ENCODE data around the gene TRERF1.

TRERF1 gene

GRCh38 chr6:42266538-42266937, 185.2 kb downstream of the TRERF1 start (continued):
- TF ChIP-seq, protein P1, sequence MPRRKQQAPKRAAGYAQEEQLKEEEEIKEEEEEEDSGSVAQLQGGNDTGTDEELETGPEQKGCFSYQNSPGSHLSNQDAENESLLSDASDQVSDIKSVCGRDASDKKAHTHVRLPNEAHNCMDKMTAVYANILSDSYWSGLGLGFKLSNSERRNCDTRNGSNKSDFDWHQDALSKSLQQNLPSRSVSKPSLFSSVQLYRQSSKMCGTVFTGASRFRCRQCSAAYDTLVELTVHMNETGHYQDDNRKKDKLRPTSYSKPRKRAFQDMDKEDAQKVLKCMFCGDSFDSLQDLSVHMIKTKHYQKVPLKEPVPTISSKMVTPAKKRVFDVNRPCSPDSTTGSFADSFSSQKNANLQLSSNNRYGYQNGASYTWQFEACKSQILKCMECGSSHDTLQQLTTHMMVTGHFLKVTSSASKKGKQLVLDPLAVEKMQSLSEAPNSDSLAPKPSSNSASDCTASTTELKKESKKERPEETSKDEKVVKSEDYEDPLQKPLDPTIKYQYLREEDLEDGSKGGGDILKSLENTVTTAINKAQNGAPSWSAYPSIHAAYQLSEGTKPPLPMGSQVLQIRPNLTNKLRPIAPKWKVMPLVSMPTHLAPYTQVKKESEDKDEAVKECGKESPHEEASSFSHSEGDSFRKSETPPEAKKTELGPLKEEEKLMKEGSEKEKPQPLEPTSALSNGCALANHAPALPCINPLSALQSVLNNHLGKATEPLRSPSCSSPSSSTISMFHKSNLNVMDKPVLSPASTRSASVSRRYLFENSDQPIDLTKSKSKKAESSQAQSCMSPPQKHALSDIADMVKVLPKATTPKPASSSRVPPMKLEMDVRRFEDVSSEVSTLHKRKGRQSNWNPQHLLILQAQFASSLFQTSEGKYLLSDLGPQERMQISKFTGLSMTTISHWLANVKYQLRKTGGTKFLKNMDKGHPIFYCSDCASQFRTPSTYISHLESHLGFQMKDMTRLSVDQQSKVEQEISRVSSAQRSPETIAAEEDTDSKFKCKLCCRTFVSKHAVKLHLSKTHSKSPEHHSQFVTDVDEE (CRISPR knock-in tag; IDR thresholded peaks at IDR 0.05) = no peak
- TF ChIP-seq BACH2 (CRISPR knock-in tag; IDR thresholded peaks at IDR 0.05; ENCODE audit: borderline replicate concordance) = no peak
- TF ChIP-seq ZNF565 (CRISPR knock-in tag; conservative IDR thresholded peaks at IDR 0.05; ENCODE audit: low read depth) = no peak

GRCh38 chr6:42264852-42265390, 186.8 kb downstream of the TRERF1 start:
- TF ChIP-seq OSR1 (CRISPR knock-in tag; IDR thresholded peaks at IDR 0.05) = no peak
- TF ChIP-seq BACH2 (CRISPR knock-in tag; IDR thresholded peaks at IDR 0.05; ENCODE audit: borderline replicate concordance) = no peak
- no peak for TF ChIP-seq ARNTL (CRISPR knock-in tag; IDR thresholded peaks at IDR 0.05; ENCODE audit: borderline replicate concordance, low read depth)
- no peak for ATAC-seq

GRCh38 chr6:42264162-42264851, 187.4 kb downstream of the TRERF1 start:
- TF ChIP-seq, protein P2, sequence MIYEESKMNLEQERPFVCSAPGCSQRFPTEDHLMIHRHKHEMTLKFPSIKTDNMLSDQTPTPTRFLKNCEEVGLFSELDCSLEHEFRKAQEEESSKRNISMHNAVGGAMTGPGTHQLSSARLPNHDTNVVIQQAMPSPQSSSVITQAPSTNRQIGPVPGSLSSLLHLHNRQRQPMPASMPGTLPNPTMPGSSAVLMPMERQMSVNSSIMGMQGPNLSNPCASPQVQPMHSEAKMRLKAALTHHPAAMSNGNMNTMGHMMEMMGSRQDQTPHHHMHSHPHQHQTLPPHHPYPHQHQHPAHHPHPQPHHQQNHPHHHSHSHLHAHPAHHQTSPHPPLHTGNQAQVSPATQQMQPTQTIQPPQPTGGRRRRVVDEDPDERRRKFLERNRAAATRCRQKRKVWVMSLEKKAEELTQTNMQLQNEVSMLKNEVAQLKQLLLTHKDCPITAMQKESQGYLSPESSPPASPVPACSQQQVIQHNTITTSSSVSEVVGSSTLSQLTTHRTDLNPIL (CRISPR knock-in tag; IDR thresholded peaks at IDR 0.05; ENCODE audit: low read depth) = no peak
- TF ChIP-seq PPARA (CRISPR knock-in tag; IDR thresholded peaks at IDR 0.05; ENCODE audit: borderline replicate concordance) (no peak), ZNF8 (CRISPR knock-in tag; IDR thresholded peaks at IDR 0.05) (no peak), ARNTL (CRISPR knock-in tag; IDR thresholded peaks at IDR 0.05; ENCODE audit: borderline replicate concordance, low read depth) (no peak), ZNF70 (CRISPR knock-in tag; IDR thresholded peaks at IDR 0.05) (no peak), OSR1 (CRISPR knock-in tag; IDR thresholded peaks at IDR 0.05) (no peak), PATZ1 (CRISPR knock-in tag; IDR thresholded peaks at IDR 0.05; ENCODE audit: borderline replicate concordance) (no peak), TCF4 (CRISPR knock-in tag; IDR thresholded peaks at IDR 0.05; ENCODE audit: borderline replicate concordance) (no peak), ZNF565 (CRISPR knock-in tag; conservative IDR thresholded peaks at IDR 0.05; ENCODE audit: low read depth) (no peak), SNAI2 (CRISPR knock-in tag; IDR thresholded peaks at IDR 0.05) (no peak), ZC3H10 (CRISPR knock-in tag; IDR thresholded peaks at IDR 0.05) (no peak), GLIS3 (CRISPR knock-in tag; IDR thresholded peaks at IDR 0.05) (no peak), POU6F1 (CRISPR knock-in tag; IDR thresholded peaks at IDR 0.05; ENCODE audit: borderline replicate concordance, low read depth) (no peak), BACH2 (CRISPR knock-in tag; IDR thresholded peaks at IDR 0.05; ENCODE audit: borderline replicate concordance) (no peak)
- TF ChIP-seq, protein P1 (CRISPR knock-in tag; IDR thresholded peaks at IDR 0.05) = no peak

More at GRCh38 chr6:42264162-42264851, 187.4 kb downstream of the TRERF1 start:
- ATAC-seq = no peak
